Thymus (tissue), 11 donors: ENCODE results near the gene FAM20C. TPM values are rescaled to one million over a fixed set of nuclear protein-coding genes. Genes with fewer than 3 reads are reported as not detected.

ENCODE experiments used
- DNase-seq, 9 donors: peaks; one replicate each; pipeline ENCODE4 v3.0.0-alpha.2; 2013; ENCODE audit warnings: low spot score in 9 of 9, low read depth in 6 of 9, missing footprints in 1 of 9
- H3K27ac ChIP-seq, 2 donors: one replicate each; pipeline ENCODE4 v1.5.1; 2013; ENCODE audit warnings: control low read depth in 1 of 2, low read depth in 1 of 2, low read length in 1 of 2, mild to moderate bottlenecking in 1 of 2, moderate library complexity in 1 of 2
- H3K27me3 ChIP-seq, 2 donors: one replicate each; pipeline ENCODE4 v1.5.1; 2013; ENCODE audit warnings: low read length in 1 of 2; ENCODE audit not compliant: control insufficient read depth in 2 of 2, insufficient read depth in 1 of 2
- H3K36me3 ChIP-seq, 2 donors: one replicate each; pipeline ENCODE4 v1.5.1; 2013; ENCODE audit warnings: low read length in 1 of 2, mild to moderate bottlenecking in 1 of 2, moderate library complexity in 1 of 2; ENCODE audit not compliant: control insufficient read depth in 2 of 2, insufficient read depth in 2 of 2
- H3K4me1 ChIP-seq, 2 donors: one replicate each; pipeline ENCODE4 v1.5.1; 2013; ENCODE audit warnings: low read length in 2 of 2; ENCODE audit not compliant: control insufficient read depth in 2 of 2, insufficient read depth in 2 of 2
- H3K4me3 ChIP-seq, 2 donors: one replicate each; pipeline ENCODE4 v1.5.1; 2013; ENCODE audit warnings: low read length in 2 of 2, control low read depth in 1 of 2, mild to moderate bottlenecking in 1 of 2
- H3K9me3 ChIP-seq, 2 donors: one replicate each; pipeline ENCODE4 v1.5.1; 2013; ENCODE audit warnings: low read length in 1 of 2, mild to moderate bottlenecking in 1 of 2; ENCODE audit not compliant: control insufficient read depth in 2 of 2, insufficient read depth in 1 of 2
- WGBS: extraction: QIAGEN DNeasy Blood & Tissue Kit; methylation state at CpG from one replicate; pipeline ENCODE4 v1.1.7; 2013; 5-methylcytosine and 5-hydroxymethylcytosine counted together
- polyA plus RNA-seq: library from polyadenylated mRNA; stranded (reverse); fragments of 200-250 nt; gene quantifications from one replicate; pipeline ENCODE4 v1.2.3, GENCODE V29; 2013
- total RNA-seq: library from RNA; stranded (reverse); fragments of 120-200 nt; gene quantifications from one replicate; pipeline ENCODE4 v1.2.4, GENCODE V29; 2013
- donor health status: healthy.

The FAM20C gene
- total and polyA plus RNA-seq, 2 donors, result 2.4 to 16.5 TPM

DNA sequence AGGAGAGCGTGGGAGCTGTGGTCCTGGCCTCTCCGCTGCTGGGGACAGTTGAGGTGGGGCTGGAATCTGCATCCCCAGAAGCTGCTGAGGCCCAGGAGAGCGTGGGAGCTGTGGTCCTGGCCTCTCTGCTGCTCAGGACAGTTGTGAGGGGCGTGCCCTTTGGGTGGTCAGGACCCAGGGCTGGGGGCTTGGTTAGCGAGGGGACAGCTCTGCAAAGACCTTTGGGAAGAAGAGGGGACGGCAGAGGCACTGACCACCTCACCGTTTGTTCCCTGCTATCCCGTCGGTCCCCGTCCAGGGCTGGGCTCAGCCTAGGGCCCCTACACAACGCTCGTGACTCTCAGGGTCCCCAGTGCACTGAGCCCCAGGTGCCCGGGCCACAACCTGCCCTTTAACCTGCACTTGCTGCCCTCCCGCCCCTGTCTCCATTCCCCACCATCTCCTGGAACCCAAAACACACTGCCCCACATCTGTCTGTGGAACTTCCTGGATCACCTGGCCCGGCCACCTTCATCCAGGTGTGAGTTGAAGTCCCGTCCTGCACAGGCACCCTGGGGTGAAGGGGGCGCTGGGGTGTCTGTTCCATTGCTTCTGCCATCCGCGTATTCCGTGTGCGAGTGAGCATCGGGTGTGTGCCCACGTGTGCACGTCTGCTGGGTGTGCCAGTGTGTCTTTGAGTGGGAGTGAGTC lies 111.7 kb downstream of the FAM20C start:
- Histone ChIP-seq H3K27ac (no peak overlapping the region), H3K4me3 (no peak overlapping the region), H3K9me3 (no peaks in the 10 kb centered on the region), H3K36me3 (no peaks in the 10 kb centered on the region), H3K27me3 (no peaks in the 10 kb centered on the region), H3K4me1 (no peaks in the 10 kb centered on the region)
- no peak for DNase-seq
- 89% methylated on average over 24 of the region's 24 CpGs for WGBS

DNA sequence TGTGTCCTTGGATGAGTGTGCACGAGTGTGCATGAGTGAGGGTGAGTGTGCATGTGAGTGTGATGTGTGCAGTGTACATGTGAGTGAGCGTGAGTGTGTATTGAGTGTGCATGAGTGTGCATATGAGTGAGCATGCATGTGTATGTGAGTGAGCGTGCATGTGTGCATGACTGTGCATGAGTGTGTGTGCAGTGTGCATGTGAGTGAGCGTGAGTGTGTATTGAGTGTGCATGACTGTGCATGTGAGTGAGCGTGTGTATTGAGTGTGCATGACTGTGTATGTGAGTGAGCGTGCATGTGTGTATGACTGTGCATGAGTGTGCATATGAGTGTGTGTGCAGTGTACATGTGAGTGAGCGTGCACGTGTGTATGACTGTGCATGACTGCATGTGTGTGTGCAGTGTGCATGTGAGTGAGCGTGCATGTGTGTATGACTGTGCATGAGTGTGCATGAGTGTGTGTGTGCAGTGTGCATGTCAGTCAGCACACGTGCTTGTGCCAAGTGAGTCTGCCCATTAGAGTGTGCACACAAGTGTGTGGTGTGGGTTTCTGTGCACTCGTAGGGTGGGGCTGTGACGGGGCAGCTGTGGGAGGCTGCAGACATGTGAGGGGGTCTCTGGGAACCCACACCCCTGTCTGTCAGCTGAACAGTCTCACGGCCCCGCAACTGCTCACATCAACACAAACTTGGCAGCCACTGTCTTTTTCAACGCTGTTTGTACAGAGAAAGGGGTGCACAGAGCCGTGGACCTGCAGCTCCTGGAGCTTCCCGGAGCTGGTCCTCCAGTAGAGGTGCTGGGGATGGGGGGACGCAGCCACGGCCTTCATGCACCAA lies 112.4 kb downstream of the FAM20C start:
- WGBS, result 86% methylated on average over 19 of the region's 19 CpGs

DNA sequence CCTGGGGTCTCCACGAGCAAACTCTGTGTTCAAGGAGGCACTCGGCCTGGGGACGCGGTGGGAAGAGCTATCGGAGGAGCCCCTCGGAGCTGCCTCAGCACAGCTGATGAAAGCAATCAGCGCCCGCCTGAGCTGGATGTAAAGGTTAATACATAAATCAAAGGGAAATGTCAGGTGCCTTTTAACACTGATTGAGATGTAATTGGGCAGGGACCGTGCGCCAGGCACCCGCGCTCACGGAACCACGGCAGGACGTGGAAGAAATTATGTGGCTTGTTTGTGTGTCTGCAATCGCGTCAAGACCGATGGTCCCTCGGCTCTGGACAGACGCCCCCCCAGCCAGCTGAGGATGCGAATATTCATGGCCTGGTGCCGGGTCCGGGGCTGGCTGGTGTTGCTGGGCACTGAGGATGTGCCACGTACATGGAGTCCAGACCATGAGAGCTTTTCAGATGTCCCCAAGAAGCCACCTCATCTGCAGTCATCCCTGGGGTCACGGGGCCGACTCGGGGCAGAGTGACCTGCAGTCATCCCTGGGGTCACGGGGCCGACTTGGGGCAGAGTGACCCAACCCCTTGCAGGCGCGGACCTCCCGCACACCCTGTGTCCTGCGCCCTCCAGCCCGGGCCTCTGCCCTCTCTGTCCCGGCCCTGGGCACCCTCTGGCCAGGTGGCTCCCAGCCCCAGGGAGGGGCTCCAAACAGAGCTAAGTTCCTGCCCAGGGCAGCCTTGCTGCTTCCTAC lies 113.2 kb downstream of the FAM20C start:
- no peak overlapping the region for H3K27ac ChIP-seq
- H3K4me1 ChIP-seq, result no peaks in the 10 kb centered on the region
- H3K27me3 ChIP-seq, result no peaks in the 10 kb centered on the region
- no peak overlapping the region for H3K4me3 ChIP-seq
- DNase-seq, result no peak
- 90% methylated on average over 35 of the region's 35 CpGs for WGBS
- H3K36me3 ChIP-seq, result no peaks in the 10 kb centered on the region
- no peaks in the 10 kb centered on the region for H3K9me3 ChIP-seq

More for the DNA sequence above, 112.4 kb downstream of the FAM20C start:
- H3K9me3 ChIP-seq, result no peaks in the 10 kb centered on the region
- H3K36me3 ChIP-seq, result no peaks in the 10 kb centered on the region
- H3K4me3 ChIP-seq, result no peak overlapping the region
- no peak for DNase-seq
- H3K27ac ChIP-seq, result no peak overlapping the region
- no peaks in the 10 kb centered on the region for H3K4me1 ChIP-seq
- H3K27me3 ChIP-seq, result no peaks in the 10 kb centered on the region

DNA sequence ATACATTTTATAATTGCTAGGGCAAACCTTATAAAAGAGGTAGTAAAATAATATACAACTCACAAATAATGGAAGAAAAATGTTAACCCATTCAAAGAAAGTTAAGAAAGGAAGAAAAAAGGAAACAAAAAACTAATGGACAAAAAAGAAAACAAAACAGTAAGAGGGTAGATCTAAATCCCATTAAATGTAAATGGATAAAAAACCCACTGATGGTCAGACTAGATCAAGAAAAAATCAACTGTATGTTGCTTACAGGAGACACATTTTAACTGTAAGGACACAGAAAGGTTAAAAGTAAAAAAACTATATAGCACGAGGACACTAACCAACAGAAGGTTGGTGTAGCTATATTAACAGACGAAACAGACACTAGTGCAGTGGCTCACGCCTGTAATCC lies 115.6 kb downstream of the FAM20C start:
- 65% methylated on average over 3 of the region's 3 CpGs for WGBS
- peaks cover 0 to 5% of the 10 kb centered on the region in 2 donors for H3K27me3 ChIP-seq
- no peak for DNase-seq
- H3K9me3 ChIP-seq, result no peaks in the 10 kb centered on the region
- peaks cover 0 to 4% of the 10 kb centered on the region in 2 donors for H3K4me1 ChIP-seq
- no peak overlapping the region for H3K4me3 ChIP-seq
- H3K36me3 ChIP-seq, result no peaks in the 10 kb centered on the region
- H3K27ac ChIP-seq, result no peak overlapping the region

DNA sequence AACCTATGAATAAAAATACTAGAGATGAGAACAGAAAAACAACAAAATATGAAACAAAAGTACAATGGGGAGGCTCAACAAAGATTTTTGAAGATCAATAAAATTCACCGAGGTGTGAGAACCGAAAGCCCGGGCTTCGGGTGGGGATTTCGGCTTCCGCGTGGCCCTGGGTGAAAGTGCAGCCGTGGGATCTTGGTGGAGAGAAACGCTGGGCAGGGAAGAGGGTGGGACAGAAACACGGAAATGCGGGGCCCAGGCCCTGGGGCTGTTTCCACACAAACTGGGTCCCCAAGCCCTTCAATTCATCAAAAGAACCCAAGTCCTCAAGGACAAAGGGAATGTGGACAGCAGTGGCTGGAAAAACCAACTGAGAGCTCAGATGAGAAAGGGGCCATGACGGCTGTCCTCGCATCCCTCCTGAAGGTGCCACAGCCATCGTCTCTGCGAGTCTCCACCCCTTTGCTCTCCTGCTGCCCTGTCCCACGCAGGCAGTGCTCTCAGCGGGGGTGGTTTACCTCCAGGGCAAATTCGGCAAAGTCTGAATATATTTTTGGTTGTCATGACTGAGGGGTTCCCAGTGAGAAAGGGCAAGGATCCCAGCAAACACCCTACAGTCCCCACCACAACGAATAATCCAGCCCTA lies 117.3 kb downstream of the FAM20C start:
- Histone ChIP-seq H3K36me3 (no peaks in the 10 kb centered on the region), H3K4me1 (peaks cover 0 to 4% of the 10 kb centered on the region in 2 donors), H3K27ac (no peak overlapping the region), H3K27me3 (peaks cover 0 to 10% of the 10 kb centered on the region in 2 donors), H3K9me3 (no peaks in the 10 kb centered on the region), H3K4me3 (no peak overlapping the region)
- 95% methylated on average over 19 of the region's 19 CpGs for WGBS
- no peak for DNase-seq

Other genes with a start within 250 kb of the FAM20C start
- 0.19 TPM for gene FOXL3, start 97.6 kb downstream of the FAM20C start, total RNA-seq
- gene FOXL3, start 97.6 kb downstream of the FAM20C start, polyA plus RNA-seq, result not detected